Measurements from ENCODE around the gene MS4A10. TPM values are rescaled to one million over a fixed set of nuclear protein-coding genes. Genes with fewer than 3 reads are reported as not detected.

MS4A10 gene
- total and polyA plus RNA-seq, 10 of the 15 experiments (the other 5 are each of a cell fraction or from before 2014, with no cell fraction given), result not detected

DNA sequence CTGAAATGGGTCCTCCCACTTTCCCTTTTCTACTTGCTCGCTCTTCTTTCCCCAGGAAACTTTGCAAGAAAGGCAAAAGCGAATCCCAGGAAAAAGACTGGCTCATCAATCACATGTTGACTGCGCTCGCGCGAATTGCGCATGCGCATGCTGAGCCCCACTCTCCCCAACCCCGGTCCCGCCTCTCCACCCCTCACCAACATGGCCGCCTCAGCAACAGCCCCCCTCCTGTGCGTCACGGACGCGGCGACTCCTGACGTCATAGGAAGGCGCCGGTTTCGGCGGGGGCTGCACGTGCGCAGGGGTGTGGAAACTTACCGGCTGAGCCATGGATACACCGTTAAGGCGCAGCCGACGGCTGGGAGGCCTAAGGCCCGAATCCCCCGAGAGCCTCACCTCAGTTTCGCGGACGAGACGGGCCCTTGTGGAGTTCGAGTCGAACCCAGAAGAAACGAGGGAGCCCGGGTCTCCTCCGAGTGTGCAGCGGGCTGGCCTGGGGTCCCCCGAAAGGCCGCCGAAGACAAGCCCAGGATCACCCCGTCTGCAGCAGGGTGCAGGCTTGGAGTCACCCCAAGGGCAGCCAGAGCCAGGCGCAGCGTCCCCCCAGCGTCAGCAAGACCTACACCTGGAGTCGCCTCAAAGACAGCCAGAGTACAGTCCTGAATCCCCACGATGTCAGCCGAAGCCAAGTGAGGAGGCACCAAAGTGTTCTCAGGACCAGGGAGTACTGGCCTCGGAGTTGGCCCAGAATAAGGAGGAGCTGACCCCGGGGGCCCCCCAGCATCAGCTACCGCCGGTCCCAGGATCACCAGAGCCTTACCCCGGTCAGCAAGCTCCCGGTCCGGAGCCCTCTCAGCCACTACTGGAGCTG is 56.9 kb downstream of the MS4A10 start, which contains the start of gene CCDC86 (continued):
- peak; percentile 72 for TF ChIP-seq MEF2B (IDR thresholded peaks at IDR 0.05; ENCODE audit: partially characterized antibody, poor library complexity, severe bottlenecking)
- peak; percentile 62; the same call in 1 of the 2 replicates for TF ChIP-seq POLR2AphosphoS5 (IDR thresholded peaks at IDR 0.05; ENCODE audit: low read length)
- peak; percentile 86; the same call in 1 of the 2 replicates for TF ChIP-seq STAT1 (conservative IDR thresholded peaks at IDR 0.05)
- no peak for TF ChIP-seq EED (IDR thresholded peaks at IDR 0.05; ENCODE audit: low read depth)
- no peak for TF ChIP-seq SUZ12 (IDR thresholded peaks at IDR 0.05; ENCODE audit: unreplicated experiment)
- TF ChIP-seq, protein P1, sequence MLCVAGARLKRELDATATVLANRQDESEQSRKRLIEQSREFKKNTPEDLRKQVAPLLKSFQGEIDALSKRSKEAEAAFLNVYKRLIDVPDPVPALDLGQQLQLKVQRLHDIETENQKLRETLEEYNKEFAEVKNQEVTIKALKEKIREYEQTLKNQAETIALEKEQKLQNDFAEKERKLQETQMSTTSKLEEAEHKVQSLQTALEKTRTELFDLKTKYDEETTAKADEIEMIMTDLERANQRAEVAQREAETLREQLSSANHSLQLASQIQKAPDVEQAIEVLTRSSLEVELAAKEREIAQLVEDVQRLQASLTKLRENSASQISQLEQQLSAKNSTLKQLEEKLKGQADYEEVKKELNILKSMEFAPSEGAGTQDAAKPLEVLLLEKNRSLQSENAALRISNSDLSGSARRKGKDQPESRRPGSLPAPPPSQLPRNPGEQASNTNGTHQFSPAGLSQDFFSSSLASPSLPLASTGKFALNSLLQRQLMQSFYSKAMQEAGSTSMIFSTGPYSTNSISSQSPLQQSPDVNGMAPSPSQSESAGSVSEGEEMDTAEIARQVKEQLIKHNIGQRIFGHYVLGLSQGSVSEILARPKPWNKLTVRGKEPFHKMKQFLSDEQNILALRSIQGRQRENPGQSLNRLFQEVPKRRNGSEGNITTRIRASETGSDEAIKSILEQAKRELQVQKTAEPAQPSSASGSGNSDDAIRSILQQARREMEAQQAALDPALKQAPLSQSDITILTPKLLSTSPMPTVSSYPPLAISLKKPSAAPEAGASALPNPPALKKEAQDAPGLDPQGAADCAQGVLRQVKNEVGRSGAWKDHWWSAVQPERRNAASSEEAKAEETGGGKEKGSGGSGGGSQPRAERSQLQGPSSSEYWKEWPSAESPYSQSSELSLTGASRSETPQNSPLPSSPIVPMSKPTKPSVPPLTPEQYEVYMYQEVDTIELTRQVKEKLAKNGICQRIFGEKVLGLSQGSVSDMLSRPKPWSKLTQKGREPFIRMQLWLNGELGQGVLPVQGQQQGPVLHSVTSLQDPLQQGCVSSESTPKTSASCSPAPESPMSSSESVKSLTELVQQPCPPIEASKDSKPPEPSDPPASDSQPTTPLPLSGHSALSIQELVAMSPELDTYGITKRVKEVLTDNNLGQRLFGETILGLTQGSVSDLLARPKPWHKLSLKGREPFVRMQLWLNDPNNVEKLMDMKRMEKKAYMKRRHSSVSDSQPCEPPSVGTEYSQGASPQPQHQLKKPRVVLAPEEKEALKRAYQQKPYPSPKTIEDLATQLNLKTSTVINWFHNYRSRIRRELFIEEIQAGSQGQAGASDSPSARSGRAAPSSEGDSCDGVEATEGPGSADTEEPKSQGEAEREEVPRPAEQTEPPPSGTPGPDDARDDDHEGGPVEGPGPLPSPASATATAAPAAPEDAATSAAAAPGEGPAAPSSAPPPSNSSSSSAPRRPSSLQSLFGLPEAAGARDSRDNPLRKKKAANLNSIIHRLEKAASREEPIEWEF (IDR thresholded peaks at IDR 0.05; ENCODE audit: insufficient replicate concordance, low read depth, low read length), result no peak
- TF ChIP-seq, protein P2, sequence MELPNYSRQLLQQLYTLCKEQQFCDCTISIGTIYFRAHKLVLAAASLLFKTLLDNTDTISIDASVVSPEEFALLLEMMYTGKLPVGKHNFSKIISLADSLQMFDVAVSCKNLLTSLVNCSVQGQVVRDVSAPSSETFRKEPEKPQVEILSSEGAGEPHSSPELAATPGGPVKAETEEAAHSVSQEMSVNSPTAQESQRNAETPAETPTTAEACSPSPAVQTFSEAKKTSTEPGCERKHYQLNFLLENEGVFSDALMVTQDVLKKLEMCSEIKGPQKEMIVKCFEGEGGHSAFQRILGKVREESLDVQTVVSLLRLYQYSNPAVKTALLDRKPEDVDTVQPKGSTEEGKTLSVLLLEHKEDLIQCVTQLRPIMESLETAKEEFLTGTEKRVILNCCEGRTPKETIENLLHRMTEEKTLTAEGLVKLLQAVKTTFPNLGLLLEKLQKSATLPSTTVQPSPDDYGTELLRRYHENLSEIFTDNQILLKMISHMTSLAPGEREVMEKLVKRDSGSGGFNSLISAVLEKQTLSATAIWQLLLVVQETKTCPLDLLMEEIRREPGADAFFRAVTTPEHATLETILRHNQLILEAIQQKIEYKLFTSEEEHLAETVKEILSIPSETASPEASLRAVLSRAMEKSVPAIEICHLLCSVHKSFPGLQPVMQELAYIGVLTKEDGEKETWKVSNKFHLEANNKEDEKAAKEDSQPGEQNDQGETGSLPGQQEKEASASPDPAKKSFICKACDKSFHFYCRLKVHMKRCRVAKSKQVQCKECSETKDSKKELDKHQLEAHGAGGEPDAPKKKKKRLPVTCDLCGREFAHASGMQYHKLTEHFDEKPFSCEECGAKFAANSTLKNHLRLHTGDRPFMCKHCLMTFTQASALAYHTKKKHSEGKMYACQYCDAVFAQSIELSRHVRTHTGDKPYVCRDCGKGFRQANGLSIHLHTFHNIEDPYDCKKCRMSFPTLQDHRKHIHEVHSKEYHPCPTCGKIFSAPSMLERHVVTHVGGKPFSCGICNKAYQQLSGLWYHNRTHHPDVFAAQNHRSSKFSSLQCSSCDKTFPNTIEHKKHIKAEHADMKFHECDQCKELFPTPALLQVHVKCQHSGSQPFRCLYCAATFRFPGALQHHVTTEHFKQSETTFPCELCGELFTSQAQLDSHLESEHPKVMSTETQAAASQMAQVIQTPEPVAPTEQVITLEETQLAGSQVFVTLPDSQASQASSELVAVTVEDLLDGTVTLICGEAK (IDR thresholded peaks at IDR 0.05; ENCODE audit: borderline replicate concordance), result 0 out of 2 replicates have a peak, but pooled peaks have one; percentile 23
- peak; percentile 58; the same call in 1 of the 2 replicates for TF ChIP-seq MEF2A (IDR thresholded peaks at IDR 0.05; ENCODE audit: insufficient read depth, low read depth, low read length)
- TF ChIP-seq IRF4 (IDR thresholded peaks at IDR 0.05; ENCODE audit: low read depth, low read length), result peak; percentile 68; the same call in 1 of the 2 replicates
- TF ChIP-seq, protein P3, sequence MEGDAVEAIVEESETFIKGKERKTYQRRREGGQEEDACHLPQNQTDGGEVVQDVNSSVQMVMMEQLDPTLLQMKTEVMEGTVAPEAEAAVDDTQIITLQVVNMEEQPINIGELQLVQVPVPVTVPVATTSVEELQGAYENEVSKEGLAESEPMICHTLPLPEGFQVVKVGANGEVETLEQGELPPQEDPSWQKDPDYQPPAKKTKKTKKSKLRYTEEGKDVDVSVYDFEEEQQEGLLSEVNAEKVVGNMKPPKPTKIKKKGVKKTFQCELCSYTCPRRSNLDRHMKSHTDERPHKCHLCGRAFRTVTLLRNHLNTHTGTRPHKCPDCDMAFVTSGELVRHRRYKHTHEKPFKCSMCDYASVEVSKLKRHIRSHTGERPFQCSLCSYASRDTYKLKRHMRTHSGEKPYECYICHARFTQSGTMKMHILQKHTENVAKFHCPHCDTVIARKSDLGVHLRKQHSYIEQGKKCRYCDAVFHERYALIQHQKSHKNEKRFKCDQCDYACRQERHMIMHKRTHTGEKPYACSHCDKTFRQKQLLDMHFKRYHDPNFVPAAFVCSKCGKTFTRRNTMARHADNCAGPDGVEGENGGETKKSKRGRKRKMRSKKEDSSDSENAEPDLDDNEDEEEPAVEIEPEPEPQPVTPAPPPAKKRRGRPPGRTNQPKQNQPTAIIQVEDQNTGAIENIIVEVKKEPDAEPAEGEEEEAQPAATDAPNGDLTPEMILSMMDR (IDR thresholded peaks at IDR 0.05 in 2 of 3, conservative IDR thresholded peaks at IDR 0.05 in 1 of 3; ENCODE audit: control insufficient read depth in 2 of 3, extremely low read depth in 1 of 3, insufficient read depth in 1 of 3, low read depth in 3 of 3, low read length in 3 of 3), result no peak
